ENCODE data around the gene MAP3K13.

The MAP3K13 gene

DNA sequence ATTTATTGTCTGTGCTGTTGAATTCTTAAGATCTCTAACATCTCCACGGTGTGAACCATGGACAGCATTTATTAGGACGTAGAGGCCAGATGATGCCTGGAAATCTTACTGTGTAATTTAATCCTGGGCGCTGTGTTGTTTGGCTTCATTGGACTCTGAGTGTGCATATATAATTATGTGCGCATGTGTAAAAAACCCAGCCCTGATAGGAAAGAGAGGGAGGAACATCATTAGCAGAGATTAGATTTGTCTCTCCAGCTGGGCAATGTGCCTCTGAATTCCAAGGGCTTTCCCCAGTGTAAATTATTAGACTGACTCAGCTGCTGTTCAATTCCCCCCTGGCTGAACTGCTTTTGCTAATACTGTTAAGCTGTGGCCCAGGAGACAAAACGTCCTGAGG, 39.6 kb downstream of the MAP3K13 start:
- H3K9me2 ChIP-seq (replicated peaks; ENCODE audit: control insufficient read depth, low read length), result no peaks in the 10 kb centered on the region
- H3K27ac ChIP-seq (ENCODE audit: low read depth, low read length), result no peak overlapping the region
- no peaks in the 10 kb centered on the region for H3F3A ChIP-seq (ENCODE audit: control insufficient read depth, insufficient read depth)
- peaks cover 24% of the 10 kb centered on the region for H3K27me3 ChIP-seq (ENCODE audit: control insufficient read depth, low read length)
- H3K79me2 ChIP-seq (ENCODE audit: control insufficient read depth, low read length), result no peaks in the 10 kb centered on the region
- H3K4me2 ChIP-seq (ENCODE audit: low read length), result no peak overlapping the region
- H3K9me3 ChIP-seq (ENCODE audit: control insufficient read depth, insufficient read depth, low read length), result no peaks in the 10 kb centered on the region
- H3K4me3 ChIP-seq (ENCODE audit: low read length), result no peak overlapping the region
- no peaks in the 10 kb centered on the region for H3K36me3 ChIP-seq (ENCODE audit: control insufficient read depth, low read length)
- H3K4me1 ChIP-seq (ENCODE audit: control insufficient read depth, low read length), result no peaks in the 10 kb centered on the region
- H4K20me1 ChIP-seq (ENCODE audit: control insufficient read depth, insufficient read depth, low read depth, low read length), result no peaks in the 10 kb centered on the region
- no peak for TF ChIP-seq EZH2phosphoT487 (IDR thresholded peaks at IDR 0.05; ENCODE audit: borderline replicate concordance, low read length)
- TF ChIP-seq, protein P1, sequence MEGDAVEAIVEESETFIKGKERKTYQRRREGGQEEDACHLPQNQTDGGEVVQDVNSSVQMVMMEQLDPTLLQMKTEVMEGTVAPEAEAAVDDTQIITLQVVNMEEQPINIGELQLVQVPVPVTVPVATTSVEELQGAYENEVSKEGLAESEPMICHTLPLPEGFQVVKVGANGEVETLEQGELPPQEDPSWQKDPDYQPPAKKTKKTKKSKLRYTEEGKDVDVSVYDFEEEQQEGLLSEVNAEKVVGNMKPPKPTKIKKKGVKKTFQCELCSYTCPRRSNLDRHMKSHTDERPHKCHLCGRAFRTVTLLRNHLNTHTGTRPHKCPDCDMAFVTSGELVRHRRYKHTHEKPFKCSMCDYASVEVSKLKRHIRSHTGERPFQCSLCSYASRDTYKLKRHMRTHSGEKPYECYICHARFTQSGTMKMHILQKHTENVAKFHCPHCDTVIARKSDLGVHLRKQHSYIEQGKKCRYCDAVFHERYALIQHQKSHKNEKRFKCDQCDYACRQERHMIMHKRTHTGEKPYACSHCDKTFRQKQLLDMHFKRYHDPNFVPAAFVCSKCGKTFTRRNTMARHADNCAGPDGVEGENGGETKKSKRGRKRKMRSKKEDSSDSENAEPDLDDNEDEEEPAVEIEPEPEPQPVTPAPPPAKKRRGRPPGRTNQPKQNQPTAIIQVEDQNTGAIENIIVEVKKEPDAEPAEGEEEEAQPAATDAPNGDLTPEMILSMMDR (IDR thresholded peaks at IDR 0.05; ENCODE audit: low read depth, low read length, poor library complexity, severe bottlenecking), result no peak

DNA sequence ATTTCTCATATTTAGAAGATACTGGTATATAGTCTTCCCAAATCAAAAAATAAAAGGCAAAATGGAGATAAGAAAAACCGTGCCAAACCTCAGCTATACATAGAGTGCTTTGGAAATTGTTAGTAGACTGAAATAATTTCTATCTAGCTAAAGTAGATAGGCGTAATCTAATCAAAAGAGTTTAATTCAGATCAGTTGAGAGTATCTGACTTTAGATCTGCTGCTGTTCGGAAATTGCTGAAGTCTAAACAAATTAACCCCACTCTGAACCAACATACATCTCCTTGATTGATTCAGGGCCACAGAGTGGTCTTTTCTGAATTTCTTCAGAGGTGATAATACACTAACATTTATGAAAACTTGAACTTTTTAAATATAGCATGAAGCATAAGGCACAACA, 40.1 kb downstream of the MAP3K13 start:
- Histone ChIP-seq H3K79me2 (ENCODE audit: control insufficient read depth, low read length) (no peaks in the 10 kb centered on the region), H3K4me2 (ENCODE audit: low read length) (no peak overlapping the region), H3K27ac (ENCODE audit: low read depth, low read length) (no peak overlapping the region), H3K36me3 (ENCODE audit: control insufficient read depth, low read length) (no peaks in the 10 kb centered on the region), H3K4me1 (ENCODE audit: control insufficient read depth, low read length) (no peaks in the 10 kb centered on the region), H4K20me1 (ENCODE audit: control insufficient read depth, insufficient read depth, low read depth, low read length) (no peaks in the 10 kb centered on the region), H3F3A (ENCODE audit: control insufficient read depth, insufficient read depth) (no peaks in the 10 kb centered on the region), H3K9me2 (replicated peaks; ENCODE audit: control insufficient read depth, low read length) (no peaks in the 10 kb centered on the region), H3K27me3 (ENCODE audit: control insufficient read depth, low read length) (peaks cover 24% of the 10 kb centered on the region), H3K9me3 (ENCODE audit: control insufficient read depth, insufficient read depth, low read length) (no peaks in the 10 kb centered on the region), H3K4me3 (ENCODE audit: low read length) (no peak overlapping the region)
- TF ChIP-seq EZH2phosphoT487 (IDR thresholded peaks at IDR 0.05; ENCODE audit: borderline replicate concordance, low read length), result no peak
- TF ChIP-seq, protein P1 (IDR thresholded peaks at IDR 0.05; ENCODE audit: low read depth, low read length, poor library complexity, severe bottlenecking), result no peak

DNA sequence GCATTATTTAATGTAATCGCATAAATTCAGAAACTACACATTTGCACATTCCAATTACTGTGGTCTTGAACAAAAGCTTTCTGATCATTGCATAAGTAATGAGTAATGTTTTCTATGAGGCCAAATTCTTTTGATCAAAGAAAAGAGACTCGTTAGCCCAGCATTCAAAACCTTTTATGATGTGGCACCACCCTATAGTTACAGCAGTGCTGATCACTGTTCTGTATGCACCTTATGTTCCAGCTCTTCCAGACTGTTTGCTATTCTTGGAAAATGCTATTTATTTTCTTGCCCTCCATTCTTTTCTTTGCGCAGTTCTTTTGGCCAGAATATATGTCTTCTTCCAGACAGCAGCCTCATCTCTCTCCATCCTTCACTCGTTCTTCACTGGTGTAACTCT, 42.3 kb downstream of the MAP3K13 start:
- Histone ChIP-seq H3K27ac (ENCODE audit: low read depth, low read length) (no peak overlapping the region), H3F3A (ENCODE audit: control insufficient read depth, insufficient read depth) (no peaks in the 10 kb centered on the region), H3K4me2 (ENCODE audit: low read length) (no peak overlapping the region), H3K4me1 (ENCODE audit: control insufficient read depth, low read length) (no peaks in the 10 kb centered on the region), H4K20me1 (ENCODE audit: control insufficient read depth, insufficient read depth, low read depth, low read length) (no peaks in the 10 kb centered on the region), H3K27me3 (ENCODE audit: control insufficient read depth, low read length) (peaks cover 24% of the 10 kb centered on the region), H3K9me3 (ENCODE audit: control insufficient read depth, insufficient read depth, low read length) (no peaks in the 10 kb centered on the region), H3K79me2 (ENCODE audit: control insufficient read depth, low read length) (no peaks in the 10 kb centered on the region), H3K4me3 (ENCODE audit: low read length) (no peak overlapping the region), H3K36me3 (ENCODE audit: control insufficient read depth, low read length) (no peaks in the 10 kb centered on the region), H3K9me2 (replicated peaks; ENCODE audit: control insufficient read depth, low read length) (no peaks in the 10 kb centered on the region)
- TF ChIP-seq EZH2phosphoT487 (IDR thresholded peaks at IDR 0.05; ENCODE audit: borderline replicate concordance, low read length), result no peak
- TF ChIP-seq, protein P1 (IDR thresholded peaks at IDR 0.05; ENCODE audit: low read depth, low read length, poor library complexity, severe bottlenecking), result no peak

DNA sequence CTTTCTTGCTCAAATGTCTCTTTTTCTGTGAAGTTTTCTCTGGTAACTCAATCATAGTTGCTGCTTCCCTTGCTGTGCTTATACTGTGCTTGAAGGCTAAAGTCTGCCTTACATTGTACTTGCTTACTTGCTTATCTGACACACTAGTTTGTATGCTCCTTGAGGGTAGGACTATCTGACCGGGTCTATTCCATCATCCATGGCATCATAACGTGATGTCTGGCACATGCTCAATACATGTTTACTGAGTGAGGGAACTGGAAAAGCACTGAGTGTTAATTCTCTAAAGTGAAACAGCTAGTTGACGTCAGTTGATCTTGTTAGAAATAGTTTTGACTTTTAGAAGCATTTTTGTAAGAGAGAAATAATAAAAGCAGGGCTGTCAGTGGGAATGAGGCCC, 42.7 kb downstream of the MAP3K13 start:
- Histone ChIP-seq H3K4me1 (ENCODE audit: control insufficient read depth, low read length) (no peaks in the 10 kb centered on the region), H3K36me3 (ENCODE audit: control insufficient read depth, low read length) (no peaks in the 10 kb centered on the region), H3K9me3 (ENCODE audit: control insufficient read depth, insufficient read depth, low read length) (no peaks in the 10 kb centered on the region), H4K20me1 (ENCODE audit: control insufficient read depth, insufficient read depth, low read depth, low read length) (no peaks in the 10 kb centered on the region), H3K9me2 (replicated peaks; ENCODE audit: control insufficient read depth, low read length) (no peaks in the 10 kb centered on the region), H3K79me2 (ENCODE audit: control insufficient read depth, low read length) (no peaks in the 10 kb centered on the region), H3K27me3 (ENCODE audit: control insufficient read depth, low read length) (peaks cover 22% of the 10 kb centered on the region), H3K4me3 (ENCODE audit: low read length) (no peak overlapping the region), H3K4me2 (ENCODE audit: low read length) (no peak overlapping the region), H3K27ac (ENCODE audit: low read depth, low read length) (no peak overlapping the region), H3F3A (ENCODE audit: control insufficient read depth, insufficient read depth) (no peaks in the 10 kb centered on the region)
- TF ChIP-seq, protein P1 (IDR thresholded peaks at IDR 0.05; ENCODE audit: low read depth, low read length, poor library complexity, severe bottlenecking), result no peak
- no peak for TF ChIP-seq EZH2phosphoT487 (IDR thresholded peaks at IDR 0.05; ENCODE audit: borderline replicate concordance, low read length)

Data from DOHH2 (cell line).